OCI-LY7 (cell line): ENCODE results near the gene MAMLD1. TPM values are rescaled to one million over a fixed set of nuclear protein-coding genes. Genes with fewer than 3 reads are reported as not detected.

Source experiments
- BruUV-seq: library from RNA; stranded (reverse); fragments of 400-500 nt; replicated peaks from 2 replicates; lab custom pipeline; 2021; lab: Mats Ljungman, UMichigan
- CTCF ChIA-PET: fragments of 300-600 bp; sonication (Branson Sonifier 250); formaldehyde crosslinking; loops from one replicate; lab custom pipeline; 2022; ENCODE audit warnings: antibody characterized with exemption; ENCODE audit not compliant: unreplicated experiment; lab: Charles Lee
- POLR2A ChIA-PET: fragments of 300-600 bp; sonication (Branson Sonifier 250); formaldehyde crosslinking; loops from one replicate; lab custom pipeline; 2022; ENCODE audit warnings: antibody characterized with exemption; lab: Charles Lee
- DNase-seq: peaks from one replicate; pipeline ENCODE4 v3.0.0-alpha.2; 2015; ENCODE audit warnings: low spot score
- H2AFZ ChIP-seq: fragments of 200-600 bp; sonication (generic), shearing (Covaris generic); 2 replicates; pipeline ENCODE4 v1.6.1; 2014; ENCODE audit warnings: mild to moderate bottlenecking, antibody characterized with exemption, low read length, moderate library complexity
- H3K27ac ChIP-seq: fragments of 200-600 bp; sonication (generic); 2 replicates; pipeline ENCODE4 v1.5.1; 2014; ENCODE audit warnings: mixed run types, low read depth, mild to moderate bottlenecking, moderate library complexity, low read length, inconsistent platforms; ENCODE audit not compliant: poor library complexity, severe bottlenecking
- H3K36me3 ChIP-seq: fragments of 200-600 bp; sonication (generic); 2 replicates; pipeline ENCODE4 v1.6.1; 2014; ENCODE audit warnings: mild to moderate bottlenecking, antibody characterized with exemption, low read length, moderate library complexity, mixed read lengths; ENCODE audit not compliant: insufficient read depth
- H3K4me1 ChIP-seq: fragments of 200-600 bp; sonication (generic); 2 replicates; pipeline ENCODE4 v1.5.1; 2014; ENCODE audit warnings: mild to moderate bottlenecking, low read length; ENCODE audit not compliant: insufficient read depth, poor library complexity, severe bottlenecking
- H3K4me2 ChIP-seq: fragments of 200-600 bp; sonication (generic); 2 replicates; pipeline ENCODE4 v1.6.1; 2014; ENCODE audit warnings: mild to moderate bottlenecking, low read length
- H3K4me3 ChIP-seq: fragments of 200-600 bp; sonication (generic); 2 replicates; pipeline ENCODE4 v1.5.1; 2014; ENCODE audit warnings: mild to moderate bottlenecking, low read depth, low read length; ENCODE audit not compliant: poor library complexity, severe bottlenecking
- H3K79me2 ChIP-seq: fragments of 200-600 bp; sonication (generic); 2 replicates; pipeline ENCODE4 v1.6.1; 2016; ENCODE audit warnings: low read depth, mild to moderate bottlenecking, low read length, moderate library complexity, mixed read lengths; ENCODE audit not compliant: insufficient read depth
- H3K9me2 ChIP-seq: fragments of 200-600 bp; sonication (generic); 2 replicates; pipeline ENCODE4 v1.6.1; 2016; ENCODE audit warnings: mild to moderate bottlenecking, low read length, mixed read lengths; ENCODE audit not compliant: insufficient read depth
- H3K9me3 ChIP-seq: fragments of 200-600 bp; sonication (generic); 2 replicates; pipeline ENCODE4 v1.6.1; 2014; ENCODE audit warnings: mild to moderate bottlenecking, mixed run types, low read length, mixed read lengths
- H4K20me1 ChIP-seq: fragments of 200-600 bp; sonication (generic); 2 replicates; pipeline ENCODE4 v1.6.1; 2014; ENCODE audit warnings: mild to moderate bottlenecking, antibody characterized with exemption, low read length, moderate library complexity, mixed read lengths; ENCODE audit not compliant: insufficient read depth
- EZH2phosphoT487 ChIP-seq: fragments of 200-600 bp; sonication (generic); IDR thresholded peaks from 2 replicates; pipeline ENCODE4 v1.6.1; 2018; ENCODE audit warnings: low read depth, borderline replicate concordance, mild to moderate bottlenecking, mixed run types, antibody characterized with exemption, low read length, moderate library complexity, mixed read lengths
- intact Hi-C: fragments of 100-400 bp; cut with micrococcal nuclease; formaldehyde crosslinking; loops from one replicate; pipeline ENCODE4 v1.10.0; 2022; ENCODE audit not compliant: unreplicated experiment
- total RNA-seq, 2 experiments: library from RNA; depleted of rRNA in 1 of 2; stranded (reverse); fragments of >200 nt in 1 of 2; shearing (Covaris generic) in 1 of 2; gene quantifications; 2 replicates each; pipeline ENCODE4 v1.2.3, GENCODE V29; 2014 to 2022
- TF ChIP-seq, protein P1 (sequence below): fragments of 200-600 bp; sonication (generic); conservative IDR thresholded peaks from 2 replicates; pipeline ENCODE4 v1.5.1; 2014; ENCODE audit warnings: mild to moderate bottlenecking, antibody characterized with exemption, low read length, moderate library complexity, mixed read lengths

MAMLD1 gene
- total RNA-seq, 2 experiments from 2014 or later = not detected

DNA sequence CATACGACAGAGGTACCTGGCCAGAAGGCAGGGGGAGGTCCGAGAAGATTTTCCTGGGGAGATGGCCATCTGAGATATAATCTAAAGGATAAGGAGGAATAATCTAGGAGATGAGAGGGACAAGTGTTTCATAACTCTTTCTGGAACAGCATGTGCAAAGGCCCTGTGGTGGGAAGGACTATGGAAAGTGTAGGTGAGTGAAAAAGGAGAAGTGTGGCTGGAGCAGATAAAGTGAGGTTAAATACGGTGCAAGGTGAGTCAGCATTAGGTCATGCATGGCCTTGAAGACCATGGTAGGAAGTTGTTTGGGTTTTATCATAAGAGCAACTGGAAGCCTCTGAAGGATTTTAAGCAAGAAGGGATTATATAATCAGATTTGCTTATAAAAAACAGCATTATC is 170.7 kb downstream of the MAMLD1 start:
- H2AFZ ChIP-seq = no peak overlapping the region
- no peaks in the 10 kb centered on the region for H3K79me2 ChIP-seq
- CTCF ChIA-PET = no interaction called here
- H3K4me1 ChIP-seq = no peaks in the 10 kb centered on the region
- intact Hi-C loops = no loop called here
- no peaks in the 10 kb centered on the region for H3K36me3 ChIP-seq
- no peak overlapping the region for H3K27ac ChIP-seq
- H3K4me3 ChIP-seq = no peak overlapping the region
- POLR2A ChIA-PET = no interaction called here
- H3K9me2 ChIP-seq = no peaks in the 10 kb centered on the region
- H3K9me3 ChIP-seq = no peaks in the 10 kb centered on the region
- BruUV-seq = no TSS peak
- TF ChIP-seq EZH2phosphoT487 = no peak
- TF ChIP-seq, protein P1, sequence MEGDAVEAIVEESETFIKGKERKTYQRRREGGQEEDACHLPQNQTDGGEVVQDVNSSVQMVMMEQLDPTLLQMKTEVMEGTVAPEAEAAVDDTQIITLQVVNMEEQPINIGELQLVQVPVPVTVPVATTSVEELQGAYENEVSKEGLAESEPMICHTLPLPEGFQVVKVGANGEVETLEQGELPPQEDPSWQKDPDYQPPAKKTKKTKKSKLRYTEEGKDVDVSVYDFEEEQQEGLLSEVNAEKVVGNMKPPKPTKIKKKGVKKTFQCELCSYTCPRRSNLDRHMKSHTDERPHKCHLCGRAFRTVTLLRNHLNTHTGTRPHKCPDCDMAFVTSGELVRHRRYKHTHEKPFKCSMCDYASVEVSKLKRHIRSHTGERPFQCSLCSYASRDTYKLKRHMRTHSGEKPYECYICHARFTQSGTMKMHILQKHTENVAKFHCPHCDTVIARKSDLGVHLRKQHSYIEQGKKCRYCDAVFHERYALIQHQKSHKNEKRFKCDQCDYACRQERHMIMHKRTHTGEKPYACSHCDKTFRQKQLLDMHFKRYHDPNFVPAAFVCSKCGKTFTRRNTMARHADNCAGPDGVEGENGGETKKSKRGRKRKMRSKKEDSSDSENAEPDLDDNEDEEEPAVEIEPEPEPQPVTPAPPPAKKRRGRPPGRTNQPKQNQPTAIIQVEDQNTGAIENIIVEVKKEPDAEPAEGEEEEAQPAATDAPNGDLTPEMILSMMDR = no peak
- DNase-seq = no peak
- no peak overlapping the region for H3K4me2 ChIP-seq
- H4K20me1 ChIP-seq = no peaks in the 10 kb centered on the region

DNA sequence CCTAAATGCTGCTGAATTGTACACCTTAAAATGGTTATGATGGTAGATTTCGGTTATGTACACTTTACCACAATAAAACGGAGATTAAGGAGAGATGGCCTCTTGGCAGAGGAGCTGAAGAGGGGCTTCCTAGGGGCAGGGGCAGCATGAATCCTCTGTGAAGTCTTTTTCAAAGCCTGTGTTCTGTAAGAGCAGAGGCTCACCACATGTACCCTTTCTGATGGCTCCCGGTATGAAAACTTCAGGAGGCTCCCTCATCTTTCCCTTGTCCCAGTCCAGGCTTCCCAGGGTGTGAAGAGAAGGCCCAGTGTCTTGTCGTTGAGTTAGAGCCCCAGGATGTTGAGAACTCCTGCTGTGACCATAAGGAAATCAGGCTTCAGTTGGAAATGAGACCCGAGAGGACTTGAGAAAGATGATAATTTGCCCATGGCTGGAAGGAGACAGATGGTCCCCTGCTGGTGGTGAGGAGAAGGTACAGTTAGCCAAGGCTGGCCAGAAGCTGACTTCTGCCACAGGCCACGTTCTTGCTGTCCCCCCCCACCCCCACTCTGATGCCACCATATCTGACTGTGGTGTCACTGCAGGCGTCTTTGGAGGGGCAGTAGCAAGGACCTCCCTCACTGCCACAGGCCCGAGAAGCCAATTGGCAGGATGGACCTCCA is 173.5 kb downstream of the MAMLD1 start:
- Histone ChIP-seq H3K79me2 (no peaks in the 10 kb centered on the region), H3K4me2 (no peak overlapping the region), H2AFZ (no peak overlapping the region), H3K27ac (no peak overlapping the region), H3K4me3 (no peak overlapping the region), H3K4me1 (no peaks in the 10 kb centered on the region), H3K9me3 (no peaks in the 10 kb centered on the region), H3K36me3 (no peaks in the 10 kb centered on the region), H4K20me1 (no peaks in the 10 kb centered on the region), H3K9me2 (no peaks in the 10 kb centered on the region)
- POLR2A ChIA-PET = no interaction called here
- BruUV-seq = no TSS peak
- CTCF ChIA-PET = no interaction called here
- TF ChIP-seq EZH2phosphoT487 = no peak
- TF ChIP-seq, protein P1 = no peak; the same call in 1 of the 2 replicates
- DNase-seq = no peak
- intact Hi-C loops = no loop called here

DNA sequence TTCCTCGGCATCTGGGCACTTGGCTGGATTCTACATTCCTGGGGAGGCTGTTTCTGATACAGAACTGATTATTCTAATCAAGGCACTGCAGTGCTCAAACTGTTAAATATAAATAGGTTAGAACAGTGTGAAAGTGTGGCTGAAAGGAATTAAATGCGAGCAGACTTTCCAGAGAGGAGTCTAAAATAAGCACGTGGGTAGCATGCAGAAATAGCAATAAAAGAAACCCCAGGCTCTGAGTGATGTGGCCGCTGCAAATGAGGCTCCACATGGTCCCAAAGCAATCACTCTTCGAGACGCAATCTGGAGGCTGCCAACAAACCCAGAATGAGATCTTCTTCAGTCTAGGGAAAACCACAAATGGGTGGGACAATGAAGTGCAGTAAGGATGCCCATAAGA is 174.7 kb downstream of the MAMLD1 start:
- Histone ChIP-seq H3K27ac (no peak overlapping the region), H3K36me3 (no peaks in the 10 kb centered on the region), H3K79me2 (no peaks in the 10 kb centered on the region), H3K4me3 (no peak overlapping the region), H2AFZ (no peak overlapping the region), H4K20me1 (no peaks in the 10 kb centered on the region), H3K9me3 (no peaks in the 10 kb centered on the region), H3K4me2 (no peak overlapping the region), H3K4me1 (no peaks in the 10 kb centered on the region), H3K9me2 (no peaks in the 10 kb centered on the region)
- intact Hi-C loops = no loop called here
- POLR2A ChIA-PET = no interaction called here
- DNase-seq = no peak
- BruUV-seq = no TSS peak
- TF ChIP-seq, protein P1 = no peak
- no peak for TF ChIP-seq EZH2phosphoT487
- CTCF ChIA-PET = no interaction called here
